Uterus (tissue), 4 donors: ENCODE results near the gene VWA8. TPM values are rescaled to one million over a fixed set of nuclear protein-coding genes. Genes with fewer than 3 reads are reported as not detected.
A peak's percentile ranks its signal among the peaks of the same experiment; 100 is the strongest.

Experiments
- DNase-seq, 2 donors: peaks; one replicate each; pipeline ENCODE4 v3.0.0-alpha.2; 2019 to 2020
- H3K27ac ChIP-seq, 2 donors: fragments of 200-600 bp; sonication (generic); 1 replicate in 1 of 2; 2 replicates in 1 of 2; pipeline ENCODE4 v1.5.1; 2016 to 2018
- H3K27me3 ChIP-seq, 2 donors: fragments of 200-600 bp; sonication (generic); one replicate each; pipeline ENCODE4 v1.5.1; 2018 to 2019; ENCODE audit warnings: control low read depth in 1 of 2
- H3K36me3 ChIP-seq, 2 donors: fragments of 200-600 bp; sonication (generic); one replicate each; pipeline ENCODE4 v1.5.1; 2019; ENCODE audit warnings: control low read depth in 1 of 2
- H3K4me1 ChIP-seq, 2 donors: fragments of 200-600 bp; sonication (generic); one replicate each; pipeline ENCODE4 v1.5.1; 2018 to 2019; ENCODE audit warnings: control low read depth in 1 of 2
- H3K4me3 ChIP-seq, 2 donors: fragments of 200-600 bp; sonication (generic); 1 replicate in 1 of 2; 2 replicates in 1 of 2; pipeline ENCODE4 v1.5.1; 2018 to 2019; ENCODE audit warnings: mild to moderate bottlenecking in 1 of 2
- H3K9me3 ChIP-seq, 2 donors: fragments of 200-600 bp; sonication (generic); one replicate each; pipeline ENCODE4 v1.5.1; 2019; ENCODE audit warnings: control low read depth in 1 of 2
- POLR2A ChIP-seq, 2 donors: fragments of 450-650 bp; IDR thresholded peaks; one replicate each; pipeline ENCODE4 v1.6.1; 2016; ENCODE audit warnings: antibody characterized with exemption in 2 of 2, mild to moderate bottlenecking in 1 of 2, moderate library complexity in 1 of 2
- intact Hi-C: fragments of 100-400 bp; cut with DNase I; formaldehyde crosslinking; loops from one replicate; pipeline ENCODE4 v1.15.1; 2023; ENCODE audit warnings: low total_unique reads
- total RNA-seq, 4 donors: library from RNA; depleted of rRNA in 3 of 4; stranded (reverse); fragments of >200 nt in 3 of 4; gene quantifications; one replicate each; pipeline versions ENCODE4 v1.1.0 to v1.2.4, GENCODE V29; 2014 to 2023
- TF ChIP-seq, protein P1 (sequence below), 4 experiments: fragments of 200-600 bp in 2 of 4; fragments of 450-650 bp in 2 of 4; sonication (generic) in 2 of 4; IDR thresholded peaks; one replicate each; pipeline ENCODE4 v1.5.1; 2016 to 2019; ENCODE audit warnings: antibody characterized with exemption in 4 of 4, mild to moderate bottlenecking in 2 of 4, moderate library complexity in 1 of 4
- donor health status: DM: yes; HTN: yes; CAD: no.

The VWA8 gene
- total RNA-seq, 4 donors from 2014 or later = 25.6 to 59.7 (median 37.5) TPM

DNA sequence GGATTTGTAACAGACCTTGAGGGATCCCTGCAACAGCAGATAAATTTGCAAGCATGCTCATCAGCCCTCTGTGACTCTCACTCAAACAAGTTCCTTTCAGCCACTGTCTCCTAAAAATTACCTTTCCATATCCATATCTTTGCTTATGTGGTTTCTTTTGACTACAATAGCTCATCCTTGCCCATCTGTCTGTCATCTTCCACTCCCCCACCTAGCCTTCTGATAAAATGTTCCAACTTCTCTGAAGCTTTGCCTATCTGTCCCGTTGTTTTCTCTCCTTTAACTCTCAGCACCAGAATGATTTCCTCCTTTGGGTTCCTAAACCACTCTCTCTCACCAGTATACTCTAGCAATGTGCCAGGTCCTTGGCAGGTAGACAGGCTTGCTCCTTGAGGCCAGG is 194.5 kb downstream of the VWA8 start:
- H3K4me1 ChIP-seq = no peaks in the 10 kb centered on the region
- intact Hi-C loops = no loop called here
- no peaks in the 10 kb centered on the region for H3K27me3 ChIP-seq
- H3K4me3 ChIP-seq = no peak overlapping the region
- H3K9me3 ChIP-seq = no peaks in the 10 kb centered on the region
- no peaks in the 10 kb centered on the region for H3K36me3 ChIP-seq
- TF ChIP-seq POLR2A (IDR thresholded peaks at IDR 0.05) = no peak
- TF ChIP-seq, protein P1, sequence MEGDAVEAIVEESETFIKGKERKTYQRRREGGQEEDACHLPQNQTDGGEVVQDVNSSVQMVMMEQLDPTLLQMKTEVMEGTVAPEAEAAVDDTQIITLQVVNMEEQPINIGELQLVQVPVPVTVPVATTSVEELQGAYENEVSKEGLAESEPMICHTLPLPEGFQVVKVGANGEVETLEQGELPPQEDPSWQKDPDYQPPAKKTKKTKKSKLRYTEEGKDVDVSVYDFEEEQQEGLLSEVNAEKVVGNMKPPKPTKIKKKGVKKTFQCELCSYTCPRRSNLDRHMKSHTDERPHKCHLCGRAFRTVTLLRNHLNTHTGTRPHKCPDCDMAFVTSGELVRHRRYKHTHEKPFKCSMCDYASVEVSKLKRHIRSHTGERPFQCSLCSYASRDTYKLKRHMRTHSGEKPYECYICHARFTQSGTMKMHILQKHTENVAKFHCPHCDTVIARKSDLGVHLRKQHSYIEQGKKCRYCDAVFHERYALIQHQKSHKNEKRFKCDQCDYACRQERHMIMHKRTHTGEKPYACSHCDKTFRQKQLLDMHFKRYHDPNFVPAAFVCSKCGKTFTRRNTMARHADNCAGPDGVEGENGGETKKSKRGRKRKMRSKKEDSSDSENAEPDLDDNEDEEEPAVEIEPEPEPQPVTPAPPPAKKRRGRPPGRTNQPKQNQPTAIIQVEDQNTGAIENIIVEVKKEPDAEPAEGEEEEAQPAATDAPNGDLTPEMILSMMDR (IDR thresholded peaks at IDR 0.05) = no peak
- DNase-seq = no peak
- H3K27ac ChIP-seq = peak overlapping the region; percentile 20 to 50

DNA sequence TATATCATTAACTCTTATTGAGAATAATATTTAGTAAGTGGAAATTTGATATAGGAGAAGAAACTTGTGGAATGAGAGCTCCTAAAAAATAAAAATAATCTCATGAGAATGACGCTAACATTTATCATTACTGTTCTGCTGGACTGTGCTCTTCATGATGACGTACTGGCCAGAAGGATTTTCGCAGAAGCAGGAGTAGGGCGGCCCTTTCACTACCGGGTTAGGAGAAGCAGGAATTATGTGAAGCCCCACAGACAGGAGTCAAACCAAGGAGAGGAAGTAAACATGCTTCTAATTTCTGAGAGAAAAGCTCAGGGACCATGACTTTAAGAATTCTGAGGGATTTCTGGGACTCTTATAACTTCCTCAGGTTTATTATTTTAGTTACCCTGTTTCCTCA is 195.1 kb downstream of the VWA8 start:
- H3K36me3 ChIP-seq = no peaks in the 10 kb centered on the region
- no peaks in the 10 kb centered on the region for H3K9me3 ChIP-seq
- intact Hi-C loops = no loop called here
- no peaks in the 10 kb centered on the region for H3K27me3 ChIP-seq
- H3K4me1 ChIP-seq = no peaks in the 10 kb centered on the region
- H3K27ac ChIP-seq = peak overlapping the region in 1 of 2 donors; percentile 20
- TF ChIP-seq, protein P1 (IDR thresholded peaks at IDR 0.05) = no peak
- TF ChIP-seq POLR2A (IDR thresholded peaks at IDR 0.05) = no peak
- H3K4me3 ChIP-seq = no peak overlapping the region
- no peak for DNase-seq

DNA sequence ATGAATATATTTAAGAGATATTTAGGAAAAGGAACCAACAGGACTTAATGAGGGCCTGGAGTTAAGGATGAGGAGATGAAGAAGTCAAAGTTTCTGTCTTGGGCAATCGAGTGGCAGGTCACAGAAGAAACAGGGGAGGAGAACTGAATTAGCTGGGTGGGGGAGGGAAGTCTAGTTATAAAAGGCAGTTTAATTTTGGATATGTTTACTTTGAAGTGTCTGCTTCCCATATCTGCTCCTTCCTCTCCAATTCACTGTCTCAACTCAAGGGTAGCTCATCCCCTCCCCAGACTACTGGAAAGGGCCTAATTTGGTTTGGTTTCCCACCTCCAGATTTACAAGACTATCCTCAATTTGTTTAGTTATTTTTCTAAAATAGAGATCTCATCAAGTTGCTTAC is 195.9 kb downstream of the VWA8 start:
- DNase-seq = no peak
- Histone ChIP-seq H3K27me3 (no peaks in the 10 kb centered on the region), H3K36me3 (no peaks in the 10 kb centered on the region), H3K4me3 (no peak overlapping the region), H3K4me1 (no peaks in the 10 kb centered on the region), H3K9me3 (no peaks in the 10 kb centered on the region), H3K27ac (no peak overlapping the region)
- intact Hi-C loops = no loop called here
- TF ChIP-seq, protein P1 (IDR thresholded peaks at IDR 0.05) = no peak
- TF ChIP-seq POLR2A (IDR thresholded peaks at IDR 0.05) = no peak

DNA sequence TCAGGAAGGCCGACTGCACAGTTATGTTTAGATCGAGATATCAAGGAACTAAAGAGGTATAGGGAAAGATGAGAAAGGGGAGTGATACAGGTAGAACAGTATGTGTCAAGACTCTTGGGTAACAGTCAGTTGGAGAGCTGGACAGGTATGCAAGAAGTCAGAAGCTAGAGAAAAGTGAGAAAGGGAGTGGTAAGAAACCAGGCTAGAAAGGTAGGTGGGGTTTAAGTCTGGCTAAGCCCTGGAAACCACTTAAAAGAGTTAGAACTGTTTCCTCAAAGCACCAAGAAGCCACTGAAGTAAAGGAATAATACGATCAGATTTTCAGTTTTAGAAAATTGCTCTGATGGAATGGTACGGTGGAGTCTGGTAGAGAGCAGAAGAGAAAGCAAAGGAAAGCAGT is 196.4 kb downstream of the VWA8 start:
- Histone ChIP-seq H3K27me3 (no peaks in the 10 kb centered on the region), H3K27ac (no peak overlapping the region), H3K4me3 (no peak overlapping the region), H3K36me3 (no peaks in the 10 kb centered on the region), H3K9me3 (no peaks in the 10 kb centered on the region), H3K4me1 (no peaks in the 10 kb centered on the region)
- no peak for DNase-seq
- intact Hi-C loops = no loop called here
- TF ChIP-seq POLR2A (IDR thresholded peaks at IDR 0.05) = no peak
- TF ChIP-seq, protein P1 (IDR thresholded peaks at IDR 0.05) = no peak

DNA sequence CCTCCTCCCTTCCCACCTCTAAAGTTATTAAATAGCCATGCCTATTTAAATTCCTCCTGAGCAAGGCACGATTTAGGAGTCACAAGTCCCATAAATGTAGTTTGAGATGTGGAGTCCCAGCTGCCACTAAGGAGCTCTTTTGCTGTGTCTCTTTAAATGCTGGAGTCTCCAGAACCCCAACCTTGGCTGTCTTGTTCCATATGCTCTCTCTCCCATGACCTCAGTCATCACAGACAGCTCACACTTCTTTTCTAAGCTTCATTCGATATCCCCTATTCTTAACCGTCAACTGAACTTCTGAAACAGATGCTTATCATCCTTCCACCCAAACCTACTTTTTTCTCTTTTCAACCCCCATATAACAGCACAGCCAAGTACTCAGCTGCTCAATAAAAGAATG is 197.1 kb downstream of the VWA8 start:
- Histone ChIP-seq H3K4me1 (no peaks in the 10 kb centered on the region), H3K27ac (no peak overlapping the region), H3K9me3 (no peaks in the 10 kb centered on the region), H3K36me3 (no peaks in the 10 kb centered on the region), H3K4me3 (no peak overlapping the region), H3K27me3 (no peaks in the 10 kb centered on the region)
- intact Hi-C loops = no loop called here
- DNase-seq = no peak
- TF ChIP-seq, protein P1 (IDR thresholded peaks at IDR 0.05) = no peak
- TF ChIP-seq POLR2A (IDR thresholded peaks at IDR 0.05) = no peak
